DND-41 (cell line): Measurements from ENCODE around the gene SEMA5A.

ENCODE experiments used
- ATAC-seq: fragments of 200-7000 bp; cut with Tn5 transposase; 3 replicates; pipeline ENCODE4 v1.9.1; 2021; ENCODE audit warnings: low read depth; ENCODE audit not compliant: insufficient read depth
- DNase-seq: peaks from one replicate; pipeline ENCODE4 v3.0.0-alpha.2; 2020
- H2AFZ ChIP-seq: 2 replicates; pipeline ENCODE4 v1.6.0; 2012; ENCODE audit warnings: low read depth, low read length
- H3K27ac ChIP-seq: 2 replicates; pipeline ENCODE4 v1.5.1; 2012; ENCODE audit warnings: low read length, inconsistent platforms
- H3K27me3 ChIP-seq: fragments of 200-600 bp; sonication (generic); 2 replicates; pipeline ENCODE4 v1.6.0; 2012; ENCODE audit warnings: low read length, mild to moderate bottlenecking, inconsistent platforms; ENCODE audit not compliant: insufficient read depth, poor library complexity
- H3K36me3 ChIP-seq: 2 replicates; pipeline ENCODE4 v1.5.1; 2012; ENCODE audit warnings: low read length, inconsistent platforms; ENCODE audit not compliant: insufficient read depth
- H3K4me1 ChIP-seq: 2 replicates; pipeline ENCODE4 v1.5.1; 2012; ENCODE audit warnings: mild to moderate bottlenecking, low read length; ENCODE audit not compliant: insufficient read depth
- H3K4me2 ChIP-seq: 2 replicates; pipeline ENCODE4 v1.6.0; 2012; ENCODE audit warnings: mild to moderate bottlenecking, moderate library complexity, low read length, inconsistent platforms; ENCODE audit not compliant: insufficient read depth
- H3K4me3 ChIP-seq, 2 experiments: fragments of 200-600 bp in 1 of 2; shearing (Covaris generic) in 1 of 2; 2 replicates each; pipeline ENCODE4 v1.5.1; 2012 to 2016; ENCODE audit warnings: inconsistent platforms in 2 of 2, low read length in 2 of 2, mild to moderate bottlenecking in 2 of 2, low read depth in 1 of 2, moderate library complexity in 1 of 2
- H3K79me2 ChIP-seq: 2 replicates; pipeline ENCODE4 v1.6.0; 2012; ENCODE audit warnings: low read length, inconsistent platforms; ENCODE audit not compliant: insufficient read depth
- H3K9ac ChIP-seq: 2 replicates; pipeline ENCODE4 v1.6.0; 2012; ENCODE audit warnings: low read depth, mild to moderate bottlenecking, inconsistent platforms, low read length, moderate library complexity
- H3K9me3 ChIP-seq: 2 replicates; pipeline ENCODE4 v1.5.1; 2012; ENCODE audit warnings: low read length, moderate library complexity, mild to moderate bottlenecking, inconsistent platforms; ENCODE audit not compliant: insufficient read depth, severe bottlenecking
- H4K20me1 ChIP-seq: 2 replicates; pipeline ENCODE4 v1.6.0; 2012; ENCODE audit warnings: low read length; ENCODE audit not compliant: insufficient read depth
- CTCF ChIP-seq: IDR thresholded peaks from 2 replicates; pipeline ENCODE4 v1.5.1; 2012; ENCODE audit warnings: borderline replicate concordance, low read length, moderate library complexity, mild to moderate bottlenecking; ENCODE audit not compliant: poor library complexity, severe bottlenecking; ENCODE audit errors: extremely low read depth
- EZH2 ChIP-seq: IDR thresholded peaks from 3 replicates; pipeline ENCODE4 v1.6.1; 2012; ENCODE audit warnings: borderline replicate concordance, low read depth, mild to moderate bottlenecking, moderate library complexity, low read length, inconsistent platforms; ENCODE audit not compliant: severe bottlenecking

SEMA5A gene

GRCh38 chr5:9176641-9177040 lies 369.2 kb downstream of the SEMA5A start:
- H3K9me3 ChIP-seq = peaks cover 6% of the 10 kb centered on the region
- no peak for ATAC-seq
- no peak overlapping the region for H3K4me2 ChIP-seq
- DNase-seq = no peak
- no peak overlapping the region for H3K9ac ChIP-seq
- no peaks in the 10 kb centered on the region for H3K27me3 ChIP-seq
- no peaks in the 10 kb centered on the region for H3K4me1 ChIP-seq
- TF ChIP-seq EZH2 (no peak), CTCF (no peak)
- no peaks in the 10 kb centered on the region for H3K36me3 ChIP-seq
- H3K27ac ChIP-seq = no peak overlapping the region
- H4K20me1 ChIP-seq = no peaks in the 10 kb centered on the region
- no peak overlapping the region for H3K4me3 ChIP-seq
- H2AFZ ChIP-seq = no peak overlapping the region
- no peaks in the 10 kb centered on the region for H3K79me2 ChIP-seq

GRCh38 chr5:9174446-9174845 lies 371.4 kb downstream of the SEMA5A start:
- no peak for TF ChIP-seq CTCF
- TF ChIP-seq EZH2 = no peak
- Histone ChIP-seq H3K27ac (no peak overlapping the region), H2AFZ (no peak overlapping the region), H3K9ac (no peak overlapping the region), H3K36me3 (no peaks in the 10 kb centered on the region), H3K79me2 (no peaks in the 10 kb centered on the region), H3K9me3 (peaks cover 6% of the 10 kb centered on the region), H3K4me2 (no peak overlapping the region), H4K20me1 (no peaks in the 10 kb centered on the region), H3K27me3 (no peaks in the 10 kb centered on the region), H3K4me3 (no peak overlapping the region), H3K4me1 (peaks cover 2% of the 10 kb centered on the region; the same call in 1 of the 2 replicates)
- ATAC-seq = no peak
- no peak for DNase-seq

GRCh38 chr5:9173281-9174048 lies 372.4 kb downstream of the SEMA5A start:
- no peak for TF ChIP-seq EZH2
- TF ChIP-seq CTCF = no peak
- Histone ChIP-seq H3K4me1 (peaks cover 10% of the 10 kb centered on the region; the same call in 1 of the 2 replicates), H3K4me2 (no peak overlapping the region), H3K9me3 (peaks cover 6% of the 10 kb centered on the region), H3K36me3 (no peaks in the 10 kb centered on the region), H3K79me2 (no peaks in the 10 kb centered on the region), H3K27me3 (no peaks in the 10 kb centered on the region), H3K9ac (no peak overlapping the region), H3K27ac (no peak overlapping the region), H3K4me3 (no peak overlapping the region), H4K20me1 (no peaks in the 10 kb centered on the region), H2AFZ (no peak overlapping the region)
- ATAC-seq (no peak), DNase-seq (no peak)
